Stimulated activated naive CD4-positive, alpha-beta T cell (primary cell): ENCODE results near the gene FBLN1.
"Not testable (repeated sequence)": the region's sequence is repeated elsewhere in the genome, so short reads cannot be mapped to it uniquely, and the experiment has no call there.

Source experiments
- DNase-seq, 6 experiments: peaks; one replicate each; lab custom pipeline; 2025; lab: John Stamatoyannopoulos, UW

FBLN1 gene

DNA sequence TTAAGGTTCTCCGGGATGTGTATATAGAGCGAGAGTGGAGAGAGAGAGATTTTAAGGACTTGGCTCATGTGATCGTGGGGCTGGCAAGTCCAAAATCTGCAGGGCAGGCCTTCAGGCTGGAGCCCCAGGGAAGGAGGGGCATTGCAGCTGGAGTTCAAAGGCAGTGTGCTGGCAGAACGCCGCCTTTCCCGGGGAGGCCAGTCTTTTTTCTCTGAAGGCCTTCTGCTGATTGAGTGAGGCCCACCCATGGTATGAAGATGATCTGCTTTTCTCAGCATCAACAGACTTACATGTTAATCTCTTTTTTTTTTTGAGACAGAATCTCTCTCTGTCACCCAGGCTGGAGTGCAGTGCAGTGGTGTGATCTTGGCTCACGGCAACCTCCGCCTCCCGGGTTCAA lies 25.4 kb downstream of the FBLN1 start:
- no peak for DNase-seq

GRCh38 chr22:45529105-45529504 lies 26.4 kb downstream of the FBLN1 start:
- DNase-seq, result no peak

GRCh38 chr22:45529971-45530575 lies 27.4 kb downstream of the FBLN1 start:
- DNase-seq, result no peak

DNA sequence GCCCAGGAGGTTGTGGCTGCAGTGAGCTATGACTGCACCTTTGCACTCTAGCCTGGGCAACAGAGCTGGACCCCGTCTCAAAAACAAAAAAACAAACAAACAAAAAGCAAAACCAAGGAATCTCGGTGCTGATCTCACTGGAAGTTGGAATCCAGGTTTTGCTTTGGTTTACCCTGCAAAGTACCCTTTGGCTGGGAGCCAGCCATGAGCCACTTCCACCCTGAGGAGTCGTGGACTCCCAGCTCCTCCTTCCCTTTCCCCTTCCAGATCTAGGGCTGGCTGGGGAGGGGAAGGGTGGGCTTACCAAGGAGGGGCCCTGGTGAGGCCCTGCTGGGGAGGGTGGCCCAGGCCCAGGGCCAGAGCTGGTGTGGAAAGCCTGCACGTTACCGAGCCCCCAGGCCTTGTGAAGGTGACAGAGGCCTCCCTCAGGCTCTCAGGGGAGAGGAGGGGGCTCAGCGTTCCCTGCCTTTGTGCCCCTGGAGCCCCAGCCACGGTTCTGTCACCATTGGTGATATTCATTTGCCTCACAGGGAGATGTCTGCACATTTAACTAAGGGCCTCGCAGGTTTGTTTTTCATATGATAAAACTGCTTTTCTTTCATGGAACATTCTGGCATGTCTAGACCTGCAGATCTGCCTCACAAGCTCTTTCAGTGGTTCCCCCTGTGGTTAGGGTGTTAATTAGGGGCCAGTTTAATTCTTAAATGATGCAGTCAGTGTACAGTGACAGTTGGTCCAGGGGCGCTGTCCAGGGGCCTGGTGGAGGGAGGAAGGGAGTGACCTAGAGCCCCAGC lies 29.0 kb downstream of the FBLN1 start:
- no peak for DNase-seq

DNA sequence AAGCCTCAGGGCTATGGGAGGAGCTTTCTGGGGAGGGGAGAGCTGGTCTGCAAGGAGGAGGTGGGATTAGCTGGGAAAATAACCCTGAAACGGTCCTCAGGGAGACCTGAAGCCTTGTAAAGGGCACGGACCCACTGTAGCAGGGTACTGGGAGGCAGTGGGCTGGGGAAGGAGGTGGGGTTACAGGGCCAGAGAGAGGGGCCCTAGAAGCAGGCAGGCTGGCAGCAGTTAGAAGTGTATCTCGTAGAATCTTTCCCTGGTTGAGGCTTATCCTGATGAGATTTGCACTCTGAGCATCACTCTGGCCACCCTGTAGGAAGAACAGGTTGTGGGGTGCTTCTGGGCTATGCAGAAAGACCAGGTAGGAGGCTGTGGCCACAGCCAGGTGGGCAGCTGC lies 29.6 kb downstream of the FBLN1 start:
- no peak for DNase-seq

GRCh38 chr22:45533703-45534102 lies 31.0 kb downstream of the FBLN1 start:
- DNase-seq, result no peak

DNA sequence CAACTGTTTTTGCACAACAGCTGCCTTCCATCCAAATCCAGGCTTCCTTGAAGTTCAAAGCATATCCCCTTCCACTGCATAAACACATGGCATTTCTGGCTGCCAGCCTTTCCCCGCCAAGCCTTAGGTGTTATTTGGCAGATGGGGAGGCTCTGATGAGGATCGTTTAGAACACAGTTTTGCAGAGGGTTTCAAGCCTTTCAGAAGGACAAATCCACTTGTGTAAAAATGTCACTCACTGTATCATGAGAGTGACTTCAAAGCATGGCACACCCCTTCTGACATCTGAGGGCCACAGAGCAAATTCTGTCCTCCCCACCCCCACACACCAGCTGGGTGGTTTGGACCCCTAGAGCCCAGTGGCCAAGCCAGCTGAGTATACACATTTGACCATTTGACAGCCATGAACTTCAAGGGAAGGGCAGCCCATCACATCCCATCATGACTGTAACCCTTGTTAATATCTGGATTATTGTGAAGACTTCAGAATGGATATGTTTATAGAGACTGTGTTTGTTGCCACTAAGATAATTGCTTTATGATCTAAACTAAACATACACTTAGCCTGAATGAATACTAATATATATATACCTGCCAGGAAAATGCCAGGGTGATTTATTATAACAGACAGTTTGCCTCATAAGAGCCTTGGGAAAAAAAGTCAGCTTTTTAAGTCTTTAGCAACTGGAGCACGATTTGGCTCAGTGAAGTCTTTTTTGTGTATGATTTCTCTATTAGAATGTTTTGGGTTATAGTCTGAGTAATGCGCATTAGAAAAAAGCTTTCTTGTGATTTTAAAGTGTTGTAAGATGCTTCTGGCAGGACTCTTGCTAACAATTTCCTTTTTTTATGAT lies 31.9 kb downstream of the FBLN1 start:
- no peak for DNase-seq

GRCh38 chr22:45535290-45535689 lies 32.6 kb downstream of the FBLN1 start:
- DNase-seq, result no peak

DNA sequence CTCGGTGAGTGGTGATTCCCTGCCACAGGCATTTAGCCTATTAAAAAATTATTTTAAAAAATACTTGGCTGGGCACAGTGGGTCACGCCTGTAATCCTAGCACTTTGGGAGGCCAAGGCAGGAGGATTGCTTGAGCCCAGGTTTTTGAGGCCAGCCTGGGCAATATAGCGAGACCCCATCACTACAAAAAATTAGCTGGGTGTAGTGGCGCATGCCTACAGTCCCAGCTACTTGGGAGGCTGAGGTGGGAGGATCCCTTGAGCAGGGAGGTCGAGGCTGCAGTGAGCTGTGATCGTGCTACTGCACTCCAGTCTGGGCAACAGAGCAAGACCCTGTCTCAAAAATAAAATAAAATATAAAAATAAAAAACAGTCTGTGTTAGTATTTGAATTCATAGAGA lies 33.2 kb downstream of the FBLN1 start:
- not testable (repeated sequence) for DNase-seq

- no peak for DNase-seq
Measured at GRCh38 chr22:45537734-45538181, 35.1 kb downstream of the FBLN1 start.

DNA sequence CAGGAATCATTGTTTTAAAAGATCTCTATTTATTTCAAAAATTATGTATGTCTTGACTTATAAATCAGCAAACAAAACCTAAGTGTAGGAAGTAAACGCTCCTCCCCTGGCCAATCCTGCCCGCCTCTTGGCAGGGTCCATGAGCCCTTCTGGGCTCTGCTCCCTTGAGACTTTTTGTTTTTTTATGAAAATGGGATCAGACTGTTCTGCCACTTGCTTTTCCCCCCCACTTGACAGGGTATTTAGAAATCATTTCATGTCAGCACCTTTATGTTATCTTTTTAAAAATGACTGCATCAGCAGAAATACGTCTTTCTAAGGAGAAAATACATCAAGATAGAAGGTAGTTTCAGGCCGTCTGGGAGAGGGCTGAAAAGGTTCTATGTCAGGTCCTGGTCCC lies 35.6 kb downstream of the FBLN1 start:
- DNase-seq, result no peak

DNA sequence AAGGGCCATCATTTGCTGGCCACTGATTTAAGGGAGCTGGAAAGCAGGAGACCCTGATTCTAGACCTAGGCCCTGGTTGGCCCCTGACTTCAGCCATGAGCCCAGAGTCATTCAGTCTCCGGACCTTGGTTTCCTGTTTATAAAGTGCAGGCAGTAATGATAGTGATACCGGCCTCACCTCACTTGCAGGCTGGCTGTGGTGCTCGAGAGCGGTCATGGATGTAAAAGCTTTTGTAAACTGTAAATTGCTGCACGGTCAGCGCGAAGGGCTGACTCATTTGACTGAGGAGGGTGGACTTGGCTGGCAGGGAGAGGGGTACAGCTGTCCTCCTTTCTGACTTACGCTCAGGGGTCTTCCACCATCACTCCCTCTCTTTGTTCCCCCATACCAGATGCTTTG lies 37.4 kb downstream of the FBLN1 start:
- DNase-seq, result no peak

GRCh38 chr22:45541382-45541979 lies 38.8 kb downstream of the FBLN1 start:
- no peak for DNase-seq

DNA sequence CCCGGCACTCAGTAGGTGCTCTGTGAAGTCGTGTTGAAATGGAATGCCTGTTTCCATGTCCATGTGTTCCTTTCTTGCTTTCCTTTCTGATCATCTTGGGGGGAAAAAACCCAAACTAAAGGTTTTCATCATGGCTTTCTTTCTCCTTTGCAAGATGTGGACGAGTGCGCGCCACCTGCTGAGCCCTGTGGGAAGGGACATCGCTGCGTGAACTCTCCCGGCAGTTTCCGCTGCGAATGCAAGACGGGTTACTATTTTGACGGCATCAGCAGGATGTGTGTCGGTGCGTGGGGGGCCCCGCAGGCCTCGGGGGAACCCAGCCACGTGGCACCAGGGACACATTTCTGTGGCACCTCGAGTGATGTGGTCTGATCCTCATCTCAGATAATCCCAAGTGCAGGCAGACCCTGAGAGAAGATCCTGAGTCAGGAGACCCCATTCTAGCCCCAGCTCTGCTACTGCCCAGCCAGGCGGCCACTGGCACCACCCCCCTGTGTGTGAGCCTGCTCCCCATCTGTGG lies 39.4 kb downstream of the FBLN1 start:
- no peak for DNase-seq

DNA sequence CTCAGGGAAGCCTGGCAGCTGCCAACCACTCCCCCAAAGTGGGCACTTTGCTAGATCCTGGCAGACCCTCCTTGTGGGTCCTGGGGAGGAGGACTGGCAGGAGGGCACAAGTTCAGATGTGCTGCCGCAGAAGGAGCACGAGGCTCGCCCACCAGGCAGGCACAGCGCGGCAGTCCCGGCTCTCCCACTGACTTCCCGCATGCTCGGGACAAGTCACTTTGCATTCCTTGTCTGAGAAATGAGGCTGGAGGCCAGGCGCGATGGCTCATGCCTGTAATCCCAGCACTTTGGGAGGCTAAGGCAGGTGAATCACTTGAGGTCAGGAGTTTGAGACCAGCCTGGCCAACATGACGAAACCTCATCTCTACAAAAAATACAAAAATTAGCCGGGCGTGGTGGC lies 40.1 kb downstream of the FBLN1 start:
- DNase-seq, result not testable (repeated sequence)

GRCh38 chr22:45543243-45543642 lies 40.6 kb downstream of the FBLN1 start:
- DNase-seq, result no peak

DNA sequence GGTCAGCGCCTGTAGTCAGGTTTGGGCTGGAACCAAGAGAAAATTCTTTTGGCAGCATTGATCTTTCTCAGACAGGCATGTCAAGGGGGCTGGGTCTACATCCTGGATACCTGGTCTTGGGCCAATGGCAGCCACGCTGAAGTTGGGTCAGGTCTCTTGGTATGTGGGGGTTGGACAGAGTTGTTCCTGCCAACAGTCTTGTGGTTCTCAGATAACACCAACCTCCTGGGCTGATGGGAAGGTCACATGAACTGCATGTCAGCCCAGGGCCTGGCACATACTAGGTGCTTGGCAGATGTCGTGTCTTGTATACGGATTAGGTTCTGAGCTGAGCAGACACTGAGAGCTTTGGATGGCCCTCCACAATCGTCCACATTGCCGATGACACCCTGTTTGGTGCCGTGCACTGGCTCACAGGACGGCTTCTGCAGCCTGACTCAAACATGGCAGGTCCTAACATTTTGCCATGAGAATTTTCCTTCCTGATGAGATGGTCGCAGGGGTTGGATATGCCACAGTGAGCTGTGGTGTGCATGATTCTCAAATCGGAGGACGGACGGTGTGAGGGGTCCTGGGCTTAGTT lies 42.0 kb downstream of the FBLN1 start:
- DNase-seq, result no peak

DNA sequence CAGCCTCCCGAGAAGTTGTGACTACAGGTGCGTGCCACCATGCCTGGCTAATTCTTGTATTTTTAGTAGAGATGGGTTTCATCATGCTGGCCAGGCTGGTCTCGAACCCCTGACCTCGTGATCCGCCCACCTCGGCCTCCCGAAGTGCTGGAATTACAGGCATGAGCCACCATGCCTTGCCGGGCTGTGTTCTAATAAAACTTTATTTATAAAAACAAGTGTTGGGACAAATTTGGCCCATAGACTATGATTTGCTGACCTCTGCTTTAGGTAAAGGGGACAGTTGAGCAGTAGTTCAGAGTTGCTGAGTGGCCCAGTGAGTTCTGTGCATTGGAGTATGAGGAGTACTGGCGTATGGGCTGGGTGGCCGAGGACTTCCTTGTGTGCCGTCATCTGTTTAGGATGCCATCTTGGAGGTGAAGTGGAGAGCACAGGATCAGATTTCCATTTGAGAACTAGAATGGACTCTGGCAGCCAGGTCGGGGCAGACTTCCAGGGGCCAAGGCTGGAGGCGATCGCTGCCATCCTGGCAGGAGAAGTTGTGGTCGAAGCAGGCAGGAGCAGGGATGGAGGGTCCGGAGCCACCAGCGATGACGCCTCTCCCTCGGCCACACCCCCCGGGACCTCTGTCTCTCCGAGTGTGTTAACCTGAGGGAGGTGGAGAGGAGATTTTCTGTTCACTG lies 43.8 kb downstream of the FBLN1 start:
- no peak for DNase-seq

- no peak for DNase-seq
Measured at GRCh38 chr22:45547016-45547345, 44.3 kb downstream of the FBLN1 start.

GRCh38 chr22:45547731-45548130 lies 45.0 kb downstream of the FBLN1 start:
- no peak for DNase-seq

- no peak for DNase-seq
Measured at GRCh38 chr22:45548247-45548840, 45.7 kb downstream of the FBLN1 start.
